Keratinocyte (primary cell): ENCODE results near the gene TUBB3.

Experiments
- EZH2 ChIP-seq: IDR thresholded peaks from one replicate; pipeline ENCODE4 v1.6.1; 2012; ENCODE audit warnings: inconsistent platforms, mild to moderate bottlenecking, low read length, moderate library complexity
- TF ChIP-seq, protein P1 (sequence below), 3 experiments: IDR thresholded peaks in 1 of 3; conservative IDR thresholded peaks in 1 of 3; optimal IDR thresholded peaks in 1 of 3; 2 replicates in 2 of 3; 3 replicates in 1 of 3; pipeline versions ENCODE3 to v1.5.1; 2011; ENCODE audit warnings: low read length in 3 of 3, mild to moderate bottlenecking in 3 of 3, moderate library complexity in 2 of 3, control low read depth in 1 of 3, inconsistent platforms in 1 of 3; ENCODE audit not compliant: insufficient read depth in 2 of 3; ENCODE audit errors: extremely low read depth in 1 of 3

DNA sequence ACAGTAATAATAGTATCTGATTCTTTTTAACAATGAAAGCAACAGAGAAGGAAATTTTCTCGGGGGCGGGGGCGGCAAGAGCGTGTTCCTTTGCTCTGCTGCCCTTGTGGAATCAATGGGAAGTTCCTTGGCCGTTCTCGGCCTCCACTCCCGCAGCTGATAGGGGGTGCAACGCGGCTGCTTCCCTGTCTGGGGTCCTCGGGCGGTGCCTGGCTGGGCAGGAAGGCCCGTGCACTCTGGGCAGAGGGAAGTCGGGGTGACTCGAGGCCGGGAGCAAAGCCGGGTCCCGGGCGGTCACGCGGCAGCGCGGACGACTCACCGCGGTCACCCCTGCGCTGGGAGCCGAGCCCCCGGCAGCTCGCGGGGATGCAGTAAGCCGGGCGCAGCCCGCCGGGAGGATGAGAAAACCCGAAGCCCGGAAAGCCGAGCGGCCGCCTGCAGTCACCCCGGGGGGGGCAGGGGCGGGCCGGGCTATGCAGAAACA, 2.5 kb downstream of the TUBB3 start:
- TF ChIP-seq, protein P1, sequence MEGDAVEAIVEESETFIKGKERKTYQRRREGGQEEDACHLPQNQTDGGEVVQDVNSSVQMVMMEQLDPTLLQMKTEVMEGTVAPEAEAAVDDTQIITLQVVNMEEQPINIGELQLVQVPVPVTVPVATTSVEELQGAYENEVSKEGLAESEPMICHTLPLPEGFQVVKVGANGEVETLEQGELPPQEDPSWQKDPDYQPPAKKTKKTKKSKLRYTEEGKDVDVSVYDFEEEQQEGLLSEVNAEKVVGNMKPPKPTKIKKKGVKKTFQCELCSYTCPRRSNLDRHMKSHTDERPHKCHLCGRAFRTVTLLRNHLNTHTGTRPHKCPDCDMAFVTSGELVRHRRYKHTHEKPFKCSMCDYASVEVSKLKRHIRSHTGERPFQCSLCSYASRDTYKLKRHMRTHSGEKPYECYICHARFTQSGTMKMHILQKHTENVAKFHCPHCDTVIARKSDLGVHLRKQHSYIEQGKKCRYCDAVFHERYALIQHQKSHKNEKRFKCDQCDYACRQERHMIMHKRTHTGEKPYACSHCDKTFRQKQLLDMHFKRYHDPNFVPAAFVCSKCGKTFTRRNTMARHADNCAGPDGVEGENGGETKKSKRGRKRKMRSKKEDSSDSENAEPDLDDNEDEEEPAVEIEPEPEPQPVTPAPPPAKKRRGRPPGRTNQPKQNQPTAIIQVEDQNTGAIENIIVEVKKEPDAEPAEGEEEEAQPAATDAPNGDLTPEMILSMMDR (optimal IDR thresholded peaks at IDR 0.05 in 1 of 3, IDR thresholded peaks at IDR 0.05 in 1 of 3, conservative IDR thresholded peaks at IDR 0.05 in 1 of 3; ENCODE audit: extremely low read depth in 1 of 3, insufficient read depth in 2 of 3, low read length in 3 of 3) = no peak
- no peak for TF ChIP-seq EZH2
